Left colon (tissue), 2 donors: Measurements from ENCODE around the gene TOR3A. TPM values are rescaled to one million over a fixed set of nuclear protein-coding genes. Genes with fewer than 3 reads are reported as not detected.

Source experiments
- ATAC-seq: fragments of 200-7000 bp; cut with Tn5 transposase; one replicate; pipeline ENCODE4 v1.9.1; 2020; ENCODE audit warnings: mild to moderate bottlenecking, moderate library complexity
- DNase-seq, 2 donors: peaks; one replicate each; pipeline ENCODE4 v3.0.0-alpha.2; 2020
- intact Hi-C, 2 donors: fragments of 100-400 bp; cut with DNase I in 1 of 2; cut with micrococcal nuclease in 1 of 2; formaldehyde crosslinking; loops; one replicate each; pipeline versions ENCODE4 v1.11.2 to v1.14.0; 2022; cut with DNase I, micrococcal nuclease
- total RNA-seq, 2 donors: library from RNA; stranded (reverse); fragmentation: NEBNext Ultra II Directional; extraction: Animal tissue kit (Norgen Biotek cat#: 25700); gene quantifications; one replicate each; pipeline ENCODE4 v1.2.1, GENCODE V29; 2021
- donor health status: DM: no; HTN: no; CAD: no.
- donor health status: DM: yes; HTN: yes; CAD: no.

The TOR3A gene
- total RNA-seq, 2 donors from 2014 or later, result 26.9 to 27.4 TPM

GRCh38 chr1:179058487-179059483, 23.1 kb upstream of the TOR3A start:
- no peak for ATAC-seq
- intact Hi-C loops, result no loop called here
- no peak for DNase-seq

DNA sequence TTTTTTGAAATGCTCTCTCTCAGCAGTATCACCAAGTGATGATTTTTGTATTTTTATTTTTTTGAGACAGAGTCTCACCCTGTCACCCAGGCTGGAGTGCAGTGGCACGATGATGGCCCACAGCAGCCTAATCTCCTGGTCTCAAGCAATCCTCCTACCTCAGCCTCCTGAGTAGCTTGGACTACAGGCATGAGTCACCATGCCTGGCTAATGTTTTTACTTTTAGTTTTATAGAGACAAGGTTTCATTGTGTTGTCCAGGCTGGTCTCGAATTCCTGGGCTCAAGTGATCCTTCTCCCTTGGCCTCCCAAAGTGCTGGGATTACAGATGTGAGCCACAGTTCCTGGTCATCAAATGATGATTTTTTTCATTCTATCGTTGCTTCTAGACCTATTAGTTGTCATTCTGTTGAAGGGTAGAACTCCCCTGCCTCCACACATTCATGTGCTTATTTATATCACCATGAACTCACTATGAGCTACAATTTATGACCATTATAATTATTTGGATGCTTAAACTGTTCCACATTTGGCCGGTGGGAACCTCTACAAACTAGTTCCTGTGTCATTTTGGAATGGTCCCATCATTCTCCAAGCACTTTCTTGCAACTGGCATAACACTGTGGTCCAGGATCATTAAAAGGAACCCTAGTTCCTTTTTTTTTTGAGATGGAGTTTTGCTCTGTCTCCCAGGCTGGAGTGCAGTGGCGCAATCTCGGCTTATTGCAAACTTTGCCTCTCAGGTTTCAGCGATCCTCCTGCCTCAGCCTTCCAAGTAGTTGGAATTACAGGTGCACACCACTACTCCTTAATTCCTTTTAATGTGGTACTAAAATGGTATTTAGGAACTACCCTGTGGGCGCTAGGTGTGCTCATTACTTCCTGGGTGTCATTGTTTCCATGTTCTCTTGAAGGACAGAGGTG, 20.2 kb upstream of the TOR3A start:
- intact Hi-C loops, result no loop called here
- DNase-seq, result no peak
- no peak for ATAC-seq

GRCh38 chr1:179066471-179066870, 15.4 kb upstream of the TOR3A start:
- intact Hi-C loops, result no loop called here
- DNase-seq (no peak), ATAC-seq (no peak)

DNA sequence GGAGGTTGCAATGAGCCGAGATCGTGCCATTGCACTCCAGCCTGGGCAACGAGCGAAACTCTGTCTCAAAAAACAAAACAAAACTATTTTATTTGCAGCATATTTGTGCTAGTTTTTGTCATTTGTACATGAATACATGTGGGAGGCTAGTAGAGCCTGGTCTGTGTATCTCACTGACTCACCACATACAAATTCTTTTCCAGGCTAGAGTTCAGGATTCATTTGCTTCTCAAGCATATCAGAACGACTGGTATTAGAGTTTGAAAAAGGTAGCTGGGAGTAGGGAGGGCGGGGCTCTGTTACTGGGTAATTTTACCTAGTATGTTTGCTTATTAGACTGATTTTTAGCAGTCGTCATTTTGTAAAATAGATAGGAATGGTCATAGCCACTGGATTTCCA, 4.5 kb upstream of the TOR3A start:
- intact Hi-C loops, result no loop called here
- no peak for ATAC-seq
- DNase-seq, result no peak

GRCh38 chr1:179079113-179079761, 2.6 kb upstream of the TOR3A start:
- DNase-seq (peak; percentile 41 to 52), ATAC-seq (peak; percentile 23)
- intact Hi-C loops, result no loop called here

- ATAC-seq, result no peak
- intact Hi-C loops, result loop anchor here in 1 of 2 donors (5.0 kb wide), 1 partner anchor 286 kb away; the partner anchor contains the start of gene AXDND1
Measured at GRCh38 chr1:179080866-179081686, 794 bp upstream of the TOR3A start.

GRCh38 chr1:179082333-179082998, 596 bp downstream of the TOR3A start:
- ATAC-seq (peak; percentile 47), DNase-seq (peak; percentile 39 to 62)
- intact Hi-C loops, result loop anchor here in 1 of 2 donors (5.0 kb wide), 1 partner anchor 285 kb away; the partner anchor contains the start of gene AXDND1

More at GRCh38 chr1:179080866-179081686, 794 bp upstream of the TOR3A start:
- DNase-seq, result no peak

- intact Hi-C loops, result loop anchor here in 1 of 2 donors (5.0 kb wide), 1 partner anchor 284 kb away; the partner anchor contains the start of gene AXDND1
- DNase-seq (no peak), ATAC-seq (no peak)
Measured at GRCh38 chr1:179082999-179083335, 1.1 kb downstream of the TOR3A start.

GRCh38 chr1:179083533-179083932, 1.7 kb downstream of the TOR3A start:
- no peak for DNase-seq

DNA sequence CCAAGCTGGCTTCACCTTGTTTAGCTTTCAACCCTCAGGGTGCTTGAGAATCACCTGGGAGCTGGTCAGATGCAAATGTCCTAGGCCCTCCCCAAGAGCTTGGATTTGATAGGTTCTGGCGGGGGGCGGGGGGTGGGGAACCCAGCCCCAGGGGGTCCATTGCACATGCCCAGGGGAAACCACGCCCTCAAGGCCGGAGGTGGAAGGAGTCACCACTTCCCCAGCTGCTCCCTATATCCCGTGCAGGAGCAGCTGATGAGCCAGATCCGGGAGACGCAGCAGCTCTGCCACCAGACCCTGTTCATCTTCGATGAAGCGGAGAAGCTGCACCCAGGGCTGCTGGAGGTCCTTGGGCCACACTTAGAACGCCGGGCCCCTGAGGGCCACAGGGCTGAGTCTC, 5.8 kb downstream of the TOR3A start:
- intact Hi-C loops, result no loop called here
- DNase-seq, result no peak
- no peak for ATAC-seq

More at GRCh38 chr1:179083533-179083932, 1.7 kb downstream of the TOR3A start:
- ATAC-seq, result no peak
- intact Hi-C loops, result loop anchor here in 1 of 2 donors (5.0 kb wide), 1 partner anchor 284 kb away; the partner anchor contains the start of gene AXDND1

DNA sequence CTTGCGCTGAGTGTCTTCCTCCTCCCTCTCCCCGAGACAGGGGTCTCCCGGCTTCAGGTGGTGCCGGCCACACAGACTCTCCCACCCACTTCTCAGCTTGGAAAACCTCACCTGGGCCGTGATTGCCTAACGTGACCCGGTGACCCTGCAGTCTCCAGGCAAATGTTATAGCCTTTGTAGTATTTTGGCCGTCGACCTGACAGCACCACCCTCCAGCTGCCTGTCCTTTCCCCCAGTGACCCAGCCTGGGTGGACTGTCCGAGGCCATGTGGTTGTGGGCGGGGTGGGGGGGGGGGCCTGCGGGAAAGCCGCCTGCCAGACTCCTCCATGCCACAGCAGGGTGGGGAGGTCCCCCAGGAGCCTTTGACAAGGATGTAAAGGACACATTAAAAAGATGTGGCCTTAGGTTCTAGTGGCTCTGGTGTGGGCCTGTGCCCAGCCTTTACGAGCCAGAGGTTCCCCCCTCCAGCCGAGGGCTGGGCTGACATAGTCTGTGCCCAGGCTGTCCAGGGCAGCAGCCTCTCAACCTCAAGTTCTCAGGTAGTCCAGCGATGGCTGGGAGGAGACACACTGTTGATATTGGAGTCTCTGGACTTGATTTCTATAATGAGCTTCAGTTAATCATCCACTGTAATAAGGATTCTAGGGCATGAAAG, 8.1 kb downstream of the TOR3A start:
- ATAC-seq (no peak), DNase-seq (no peak)
- intact Hi-C loops, result no loop called here

GRCh38 chr1:179090522-179090921, 8.7 kb downstream of the TOR3A start:
- ATAC-seq (no peak), DNase-seq (no peak)
- intact Hi-C loops, result no loop called here

GRCh38 chr1:179090923-179091322, 9.1 kb downstream of the TOR3A start:
- DNase-seq (no peak), ATAC-seq (no peak)
- intact Hi-C loops, result no loop called here

DNA sequence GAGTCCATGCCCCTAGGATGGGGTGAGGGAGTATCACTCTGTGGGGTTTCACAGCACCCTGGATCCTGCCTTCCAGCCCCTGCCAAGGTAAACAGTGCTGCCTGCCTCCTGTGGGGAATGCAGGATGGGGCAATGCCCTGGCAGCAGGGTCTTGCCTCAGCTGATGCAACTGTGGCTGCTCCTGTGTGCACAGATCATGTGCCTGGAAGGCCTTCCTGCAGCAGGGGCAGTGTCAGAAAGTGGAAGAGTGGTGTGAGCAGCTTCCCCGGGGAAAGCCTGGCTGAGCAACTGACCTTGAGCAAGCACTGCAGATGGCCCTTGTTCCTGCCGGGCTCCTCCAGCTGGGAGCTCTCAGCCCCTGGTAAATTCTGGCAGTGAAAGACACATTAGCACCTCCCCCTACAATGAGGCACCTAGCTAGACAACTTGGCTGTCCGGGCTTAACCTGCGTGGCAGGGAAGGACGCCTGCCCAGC, 9.9 kb downstream of the TOR3A start:
- ATAC-seq, result peak; percentile 17

GRCh38 chr1:179092896-179093461, 11.1 kb downstream of the TOR3A start:
- intact Hi-C loops, result no loop called here
- no peak for DNase-seq

More for the DNA sequence above, 9.9 kb downstream of the TOR3A start:
- peak in 1 of 2 donors; percentile 43 for DNase-seq
- intact Hi-C loops, result no loop called here

GRCh38 chr1:179094818-179095217, 12.9 kb downstream of the TOR3A start:
- no peak for DNase-seq
- ATAC-seq, result no peak
- intact Hi-C loops, result no loop called here

More at GRCh38 chr1:179092896-179093461, 11.1 kb downstream of the TOR3A start:
- no peak for ATAC-seq
